Measurements from ENCODE around the gene VWC2L. TPM values are rescaled to one million over a fixed set of nuclear protein-coding genes. Genes with fewer than 3 reads are reported as not detected.

The VWC2L gene
- total and polyA plus RNA-seq, 5 donors from 2014 or later: not detected

DNA sequence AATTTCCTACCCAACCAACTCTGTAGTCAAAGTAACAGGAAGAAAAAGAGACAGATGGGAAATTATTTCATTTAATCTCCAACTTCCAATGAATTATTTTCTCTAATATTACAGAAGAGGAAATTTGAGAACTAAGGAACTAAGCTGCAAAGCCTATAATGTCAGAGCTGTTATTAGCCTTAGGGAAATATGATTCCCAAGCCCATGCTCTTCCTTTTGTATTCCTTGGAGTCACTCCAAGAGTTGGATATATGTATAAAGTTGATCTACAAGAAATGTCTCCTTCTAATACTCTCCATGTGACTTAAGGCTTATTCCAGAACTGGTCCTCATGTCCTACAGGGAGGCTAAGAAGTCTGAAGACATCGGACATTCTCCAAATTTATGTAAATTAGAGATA lies 31.6 kb upstream of the VWC2L start:
- ATAC-seq (ENCODE audit: low read depth in 2 of 2): no peak
- no peak for DNase-seq
- Histone ChIP-seq H3K4me1 (ENCODE audit: control insufficient read depth, insufficient read depth, low read length, poor library complexity, severe bottlenecking) (no peaks in the 10 kb centered on the region), H3K27me3 (ENCODE audit: control insufficient read depth, insufficient read depth, low read length) (no peaks in the 10 kb centered on the region), H3K36me3 (ENCODE audit: control insufficient read depth, insufficient read depth, low read length) (no peaks in the 10 kb centered on the region), H3K27ac (ENCODE audit: insufficient read depth, low read length, poor library complexity, severe bottlenecking) (no peak overlapping the region), H3K9me3 (ENCODE audit: control insufficient read depth in 2 of 2, low read length in 2 of 2) (no peaks in the 10 kb centered on the region), H3K4me3 (ENCODE audit: low read depth, low read length) (no peak overlapping the region)
- H3K27me3 Mint-ChIP-seq: no peaks in the 10 kb centered on the region
- no peaks in the 10 kb centered on the region for H3K36me3 Mint-ChIP-seq
- peaks cover 0 to 3% (median 0%) of the 10 kb centered on the region in 4 donors for H3K4me1 Mint-ChIP-seq
- H3K27ac Mint-ChIP-seq: no peak overlapping the region
- peaks cover 0 to 1% (median 0%) of the 10 kb centered on the region in 7 donors for H3K9me3 Mint-ChIP-seq
- H3K4me3 Mint-ChIP-seq: no peak overlapping the region

DNA sequence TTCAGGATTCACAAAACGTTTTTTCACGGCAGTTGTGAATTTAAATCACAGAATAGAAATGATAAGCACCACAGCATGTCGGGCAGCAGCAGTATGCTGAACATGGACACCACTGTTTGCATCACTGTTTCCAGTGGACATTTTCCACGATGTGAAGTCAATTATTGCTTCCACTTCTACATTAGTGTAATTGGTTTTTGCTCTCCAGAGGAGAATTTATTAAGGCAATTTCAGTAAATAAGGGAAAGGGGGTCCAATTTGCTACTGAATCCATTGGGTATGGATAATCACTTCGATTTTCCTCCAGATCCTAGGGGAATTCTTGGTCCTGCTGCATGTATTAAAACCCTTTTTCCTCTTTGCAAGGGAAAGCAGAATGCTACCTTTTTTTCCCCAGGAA lies 30.2 kb upstream of the VWC2L start:
- Histone ChIP-seq H3K27me3 (ENCODE audit: control insufficient read depth, insufficient read depth, low read length) (no peaks in the 10 kb centered on the region), H3K9me3 (ENCODE audit: control insufficient read depth in 2 of 2, low read length in 2 of 2) (no peaks in the 10 kb centered on the region), H3K36me3 (ENCODE audit: control insufficient read depth, insufficient read depth, low read length) (no peaks in the 10 kb centered on the region), H3K27ac (ENCODE audit: insufficient read depth, low read length, poor library complexity, severe bottlenecking) (no peak overlapping the region), H3K4me1 (ENCODE audit: control insufficient read depth, insufficient read depth, low read length, poor library complexity, severe bottlenecking) (no peaks in the 10 kb centered on the region), H3K4me3 (ENCODE audit: low read depth, low read length) (no peak overlapping the region)
- Mint-ChIP-seq H3K27ac (no peak overlapping the region), H3K4me3 (no peak overlapping the region), H3K4me1 (no peaks in the 10 kb centered on the region), H3K9me3 (peaks cover 0 to 1% (median 0%) of the 10 kb centered on the region in 7 donors), H3K27me3 (no peaks in the 10 kb centered on the region), H3K36me3 (no peaks in the 10 kb centered on the region)
- ATAC-seq (ENCODE audit: low read depth in 2 of 2) (no peak), DNase-seq (no peak)

DNA sequence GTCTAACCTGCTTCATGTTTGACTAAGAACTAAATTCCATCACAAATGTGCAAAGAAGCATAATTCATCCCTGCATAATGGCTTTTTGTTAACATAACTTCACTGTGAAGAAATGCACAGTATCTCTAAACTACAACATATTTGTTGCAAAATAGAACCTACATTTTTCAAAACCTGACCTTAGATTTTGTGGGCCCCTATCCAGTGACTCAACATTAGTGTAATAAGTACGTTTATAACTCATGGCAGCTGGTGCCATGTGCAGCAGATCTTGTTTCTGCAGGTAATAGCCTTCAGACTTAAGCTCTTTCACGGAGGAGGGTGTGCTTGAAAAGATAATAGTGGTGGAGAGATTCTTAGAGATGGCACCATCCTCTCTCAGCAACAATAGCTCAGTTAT lies 28.6 kb upstream of the VWC2L start:
- Mint-ChIP-seq H3K4me3 (no peak overlapping the region), H3K27me3 (no peaks in the 10 kb centered on the region), H3K36me3 (no peaks in the 10 kb centered on the region), H3K9me3 (peaks cover 0 to 1% (median 0%) of the 10 kb centered on the region in 7 donors), H3K4me1 (no peaks in the 10 kb centered on the region), H3K27ac (no peak overlapping the region)
- ATAC-seq (ENCODE audit: low read depth in 2 of 2) (no peak), DNase-seq (no peak)
- no peak overlapping the region for H3K27ac ChIP-seq (ENCODE audit: insufficient read depth, low read length, poor library complexity, severe bottlenecking)
- no peaks in the 10 kb centered on the region for H3K36me3 ChIP-seq (ENCODE audit: control insufficient read depth, insufficient read depth, low read length)
- H3K9me3 ChIP-seq (ENCODE audit: control insufficient read depth in 2 of 2, low read length in 2 of 2): no peaks in the 10 kb centered on the region
- H3K4me1 ChIP-seq (ENCODE audit: control insufficient read depth, insufficient read depth, low read length, poor library complexity, severe bottlenecking): no peaks in the 10 kb centered on the region
- no peaks in the 10 kb centered on the region for H3K27me3 ChIP-seq (ENCODE audit: control insufficient read depth, insufficient read depth, low read length)
- no peak overlapping the region for H3K4me3 ChIP-seq (ENCODE audit: low read depth, low read length)

DNA sequence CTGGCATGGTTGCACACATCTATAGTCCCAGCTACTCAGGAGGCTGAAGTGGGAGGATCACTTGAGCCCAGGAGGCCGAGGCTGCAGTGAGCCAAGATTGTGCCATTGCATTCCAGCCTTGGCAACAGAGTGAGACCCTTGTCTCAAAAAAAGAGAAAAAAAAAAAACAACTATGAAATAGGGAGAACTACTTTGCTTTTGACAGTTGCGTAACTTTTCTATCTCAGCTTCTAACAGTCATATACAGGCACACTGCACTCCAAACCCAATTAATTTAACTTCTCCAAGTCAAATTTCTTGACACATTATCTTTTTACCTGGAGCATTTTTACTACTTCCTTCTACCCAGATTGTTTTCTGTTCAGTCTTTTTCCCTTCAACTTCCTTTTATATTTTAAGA lies 24.1 kb upstream of the VWC2L start:
- Histone ChIP-seq H3K36me3 (ENCODE audit: control insufficient read depth, insufficient read depth, low read length) (no peaks in the 10 kb centered on the region), H3K4me3 (ENCODE audit: low read depth, low read length) (no peak overlapping the region), H3K27me3 (ENCODE audit: control insufficient read depth, insufficient read depth, low read length) (no peaks in the 10 kb centered on the region), H3K9me3 (ENCODE audit: control insufficient read depth in 2 of 2, low read length in 2 of 2) (no peaks in the 10 kb centered on the region), H3K27ac (ENCODE audit: insufficient read depth, low read length, poor library complexity, severe bottlenecking) (no peak overlapping the region), H3K4me1 (ENCODE audit: control insufficient read depth, insufficient read depth, low read length, poor library complexity, severe bottlenecking) (no peaks in the 10 kb centered on the region)
- no peak for ATAC-seq (ENCODE audit: low read depth in 2 of 2)
- Mint-ChIP-seq H3K4me1 (peaks cover 0 to 2% (median 0%) of the 10 kb centered on the region in 4 donors), H3K36me3 (no peaks in the 10 kb centered on the region), H3K4me3 (no peak overlapping the region), H3K27ac (no peak overlapping the region), H3K9me3 (peaks cover 0 to 4% (median 0%) of the 10 kb centered on the region in 7 donors), H3K27me3 (peaks cover 5% of the 10 kb centered on the region)
- DNase-seq: no peak

DNA sequence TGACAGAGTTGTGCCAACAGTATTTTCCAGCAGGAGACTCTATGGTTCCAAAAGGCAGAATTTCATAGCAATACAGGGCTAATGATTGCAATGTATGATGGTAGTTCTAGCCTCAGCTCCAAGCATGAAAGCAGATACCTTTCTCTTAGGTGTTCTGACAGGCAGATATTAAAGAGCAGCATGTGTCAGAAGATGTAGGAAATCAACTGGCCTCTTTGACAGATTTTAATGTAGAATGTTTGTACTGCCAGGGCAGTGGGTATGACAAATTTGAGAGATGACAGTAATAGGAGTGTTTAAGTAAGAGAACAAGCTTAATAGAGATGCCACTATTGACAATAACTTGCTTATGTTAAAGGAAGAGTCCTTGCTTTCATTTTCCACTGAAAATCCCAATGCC lies 21.5 kb upstream of the VWC2L start:
- Histone ChIP-seq H3K4me3 (ENCODE audit: low read depth, low read length) (no peak overlapping the region), H3K27ac (ENCODE audit: insufficient read depth, low read length, poor library complexity, severe bottlenecking) (no peak overlapping the region), H3K4me1 (ENCODE audit: control insufficient read depth, insufficient read depth, low read length, poor library complexity, severe bottlenecking) (no peaks in the 10 kb centered on the region), H3K27me3 (ENCODE audit: control insufficient read depth, insufficient read depth, low read length) (no peaks in the 10 kb centered on the region), H3K9me3 (ENCODE audit: control insufficient read depth in 2 of 2, low read length in 2 of 2) (no peaks in the 10 kb centered on the region), H3K36me3 (ENCODE audit: control insufficient read depth, insufficient read depth, low read length) (no peaks in the 10 kb centered on the region)
- no peak for DNase-seq
- ATAC-seq (ENCODE audit: low read depth in 2 of 2): no peak
- H3K9me3 Mint-ChIP-seq: peaks cover 0 to 6% (median 0%) of the 10 kb centered on the region in 7 donors
- H3K36me3 Mint-ChIP-seq: no peaks in the 10 kb centered on the region
- no peak overlapping the region for H3K4me3 Mint-ChIP-seq
- H3K27ac Mint-ChIP-seq: no peak overlapping the region
- H3K27me3 Mint-ChIP-seq: peaks cover 5% of the 10 kb centered on the region
- peaks cover 0 to 2% (median 0%) of the 10 kb centered on the region in 4 donors for H3K4me1 Mint-ChIP-seq

DNA sequence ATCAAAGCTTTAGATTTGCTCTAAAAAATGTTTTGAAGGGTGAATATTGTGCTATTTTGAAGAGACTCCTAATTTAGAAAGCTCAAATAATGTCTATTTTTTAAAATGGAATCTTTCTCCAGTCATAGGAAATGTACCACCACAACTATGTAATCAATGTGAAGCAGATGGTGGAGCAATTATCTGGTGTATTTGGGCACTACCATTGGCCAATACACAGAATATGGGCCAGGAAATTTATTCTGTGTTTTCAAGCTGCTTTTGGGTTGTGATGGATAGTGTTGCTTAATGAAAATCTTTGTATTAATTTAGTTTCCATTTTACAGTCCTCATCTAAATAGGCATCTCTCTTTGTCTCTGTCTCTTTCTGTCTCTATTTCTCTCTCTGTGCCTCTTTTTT lies 17.1 kb upstream of the VWC2L start:
- ATAC-seq (ENCODE audit: low read depth in 2 of 2) (no peak), DNase-seq (no peak)
- H3K4me1 Mint-ChIP-seq: peaks cover 0 to 2% (median 0%) of the 10 kb centered on the region in 4 donors
- Histone ChIP-seq H3K9me3 (ENCODE audit: control insufficient read depth in 2 of 2, low read length in 2 of 2) (no peaks in the 10 kb centered on the region), H3K4me3 (ENCODE audit: low read depth, low read length) (no peak overlapping the region), H3K27me3 (ENCODE audit: control insufficient read depth, insufficient read depth, low read length) (no peaks in the 10 kb centered on the region), H3K36me3 (ENCODE audit: control insufficient read depth, insufficient read depth, low read length) (no peaks in the 10 kb centered on the region), H3K27ac (ENCODE audit: insufficient read depth, low read length, poor library complexity, severe bottlenecking) (no peak overlapping the region), H3K4me1 (ENCODE audit: control insufficient read depth, insufficient read depth, low read length, poor library complexity, severe bottlenecking) (no peaks in the 10 kb centered on the region)
- peaks cover 0 to 7% (median 0%) of the 10 kb centered on the region in 7 donors for H3K9me3 Mint-ChIP-seq
- H3K4me3 Mint-ChIP-seq: no peak overlapping the region
- H3K27me3 Mint-ChIP-seq: peaks cover 5% of the 10 kb centered on the region
- no peaks in the 10 kb centered on the region for H3K36me3 Mint-ChIP-seq
- H3K27ac Mint-ChIP-seq: peak overlapping the region in 1 of 3 donors; percentile 38

DNA sequence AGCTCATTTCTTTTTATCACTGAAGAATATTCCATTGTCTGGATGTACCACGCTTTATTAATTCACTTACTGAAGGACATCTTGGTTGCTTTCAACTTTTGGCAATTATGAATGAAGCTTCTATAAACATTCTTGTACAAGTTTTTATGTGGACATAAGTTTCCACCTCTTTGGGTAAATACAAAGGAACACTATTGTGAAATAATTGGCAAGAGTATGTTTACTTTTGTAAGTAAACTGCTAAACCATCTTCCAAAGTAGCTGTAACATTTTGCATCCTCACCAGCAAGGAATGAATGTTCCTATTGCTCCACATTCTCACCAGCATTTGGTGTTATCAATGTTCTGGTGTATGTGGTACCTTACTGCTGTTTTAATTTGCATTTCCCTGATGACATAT lies 15.8 kb upstream of the VWC2L start:
- ATAC-seq (ENCODE audit: low read depth in 2 of 2) (no peak), DNase-seq (no peak)
- Histone ChIP-seq H3K27me3 (ENCODE audit: control insufficient read depth, insufficient read depth, low read length) (no peaks in the 10 kb centered on the region), H3K36me3 (ENCODE audit: control insufficient read depth, insufficient read depth, low read length) (no peaks in the 10 kb centered on the region), H3K27ac (ENCODE audit: insufficient read depth, low read length, poor library complexity, severe bottlenecking) (no peak overlapping the region), H3K9me3 (ENCODE audit: control insufficient read depth in 2 of 2, low read length in 2 of 2) (no peaks in the 10 kb centered on the region), H3K4me3 (ENCODE audit: low read depth, low read length) (no peak overlapping the region), H3K4me1 (ENCODE audit: control insufficient read depth, insufficient read depth, low read length, poor library complexity, severe bottlenecking) (no peaks in the 10 kb centered on the region)
- Mint-ChIP-seq H3K27me3 (peaks cover 5% of the 10 kb centered on the region), H3K27ac (no peak overlapping the region), H3K4me3 (no peak overlapping the region), H3K9me3 (peaks cover 0 to 7% (median 0%) of the 10 kb centered on the region in 7 donors), H3K4me1 (no peaks in the 10 kb centered on the region), H3K36me3 (no peaks in the 10 kb centered on the region)

DNA sequence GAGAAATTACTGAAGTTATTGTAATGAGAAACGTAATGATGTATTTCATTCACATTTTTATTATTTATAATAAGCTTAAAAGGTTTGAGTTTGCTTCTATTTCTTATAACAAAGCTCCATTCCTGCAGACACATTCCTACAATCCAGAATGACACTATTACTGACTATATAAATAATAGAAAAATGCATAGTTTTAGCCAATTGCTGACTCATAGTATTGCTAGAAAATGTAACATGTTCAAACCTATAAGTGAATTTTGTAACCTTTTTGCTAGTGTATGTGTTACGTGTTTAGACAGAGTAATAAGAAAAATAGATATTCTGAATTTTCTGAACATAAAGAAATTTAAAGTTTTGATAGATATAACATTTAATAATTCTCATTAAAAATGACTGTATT lies 9.3 kb upstream of the VWC2L start:
- no peaks in the 10 kb centered on the region for H3K27me3 ChIP-seq (ENCODE audit: control insufficient read depth, insufficient read depth, low read length)
- Mint-ChIP-seq H3K27me3 (no peaks in the 10 kb centered on the region), H3K4me1 (no peaks in the 10 kb centered on the region), H3K27ac (no peak overlapping the region), H3K4me3 (no peak overlapping the region), H3K36me3 (no peaks in the 10 kb centered on the region), H3K9me3 (no peaks in the 10 kb centered on the region)
- no peaks in the 10 kb centered on the region for H3K36me3 ChIP-seq (ENCODE audit: control insufficient read depth, insufficient read depth, low read length)
- DNase-seq (no peak), ATAC-seq (ENCODE audit: low read depth in 2 of 2) (no peak)
- no peak overlapping the region for H3K4me3 ChIP-seq (ENCODE audit: low read depth, low read length)
- no peaks in the 10 kb centered on the region for H3K9me3 ChIP-seq (ENCODE audit: control insufficient read depth in 2 of 2, low read length in 2 of 2)
- H3K4me1 ChIP-seq (ENCODE audit: control insufficient read depth, insufficient read depth, low read length, poor library complexity, severe bottlenecking): no peaks in the 10 kb centered on the region
- no peak overlapping the region for H3K27ac ChIP-seq (ENCODE audit: insufficient read depth, low read length, poor library complexity, severe bottlenecking)

Measured in CD4-positive, CD25-positive, alpha-beta regulatory T cell (primary cell).